HepG2 (cell line): Measurements from ENCODE around the gene MRPL9.

Experiments
- ARHGAP35 ChIP-seq: sonication (generic); formaldehyde crosslinking; IDR thresholded peaks from 2 replicates; pipeline ENCODE4 v1.9.0; 2022; ENCODE audit warnings: mild to moderate bottlenecking, inconsistent platforms, moderate library complexity, missing genetic modification reagents, borderline replicate concordance
- ATF3 ChIP-seq: sonication (generic); formaldehyde crosslinking; IDR thresholded peaks from 2 replicates; pipeline ENCODE4 v1.4.0; 2020; ENCODE audit warnings: missing genetic modification reagents
- HMGXB4 ChIP-seq, 2 experiments: sonication (generic) in 1 of 2; formaldehyde crosslinking in 1 of 2; IDR thresholded peaks; 2 replicates each; pipeline versions ENCODE4 v1.4.0 to v1.6.1; 2018 to 2020; ENCODE audit warnings: missing genetic modification reagents in 2 of 2, borderline replicate concordance in 1 of 2, low read depth in 1 of 2, mild to moderate bottlenecking in 1 of 2, missing biosample characterization in 1 of 2
- NRL ChIP-seq: sonication (generic); formaldehyde crosslinking; IDR thresholded peaks from 2 replicates; pipeline ENCODE4 v1.5.0; 2020; ENCODE audit warnings: missing genetic modification reagents, mild to moderate bottlenecking, moderate library complexity, borderline replicate concordance
- REST ChIP-seq, 2 experiments: IDR thresholded peaks; 2 replicates each; pipeline ENCODE4 v1.6.1; 2011 to 2012; ENCODE audit warnings: low read length in 2 of 2, borderline replicate concordance in 1 of 2, low read depth in 1 of 2, mild to moderate bottlenecking in 1 of 2, moderate library complexity in 1 of 2
- ZNF274 ChIP-seq: sonication (generic); formaldehyde crosslinking; IDR thresholded peaks from 2 replicates; pipeline ENCODE4 v1.5.1; 2020; ENCODE audit warnings: mild to moderate bottlenecking, missing genetic modification reagents

- no peak for TF ChIP-seq ATF3 (CRISPR knock-in tag)
- TF ChIP-seq NRL (CRISPR knock-in tag), result no peak
- no peak for TF ChIP-seq HMGXB4 (CRISPR knock-in tag; IDR thresholded peaks at IDR 0.05; ENCODE audit: borderline replicate concordance in 1 of 2, low read depth in 1 of 2)
- TF ChIP-seq ZNF274 (CRISPR knock-in tag), result no peak
- TF ChIP-seq REST (IDR thresholded peaks at IDR 0.05; ENCODE audit: borderline replicate concordance in 1 of 2, low read depth in 1 of 2, low read length in 2 of 2), result no peak
- no peak for TF ChIP-seq ARHGAP35
Measured at GRCh38 chr1:151723726-151724370, 39.4 kb downstream of the MRPL9 start.
